Psoas muscle (tissue), 8 donors: ENCODE measurements around the gene OTUD4. TPM values are rescaled to one million over a fixed set of nuclear protein-coding genes. Genes with fewer than 3 reads are reported as not detected.

Source experiments
- ATAC-seq, 4 donors: fragments of 200-7000 bp; cut with Tn5 transposase; one replicate each; pipeline ENCODE4 v1.9.1; 2020; ENCODE audit warnings: moderate library complexity in 3 of 4, mild to moderate bottlenecking in 2 of 4
- DNase-seq, 2 donors: peaks; one replicate each; pipeline ENCODE4 v3.0.0-alpha.2; 2020
- H3K27ac ChIP-seq: fragments of 200-600 bp; one replicate; pipeline ENCODE4 v1.8.0; 2022
- H3K27me3 ChIP-seq, 3 donors: fragments of 200-600 bp in 1 of 3; one replicate each; pipeline versions ENCODE4 v1.6.1 to v1.8.0; 2013 to 2022; ENCODE audit warnings: low read length in 2 of 3, mild to moderate bottlenecking in 2 of 3, moderate library complexity in 1 of 3; ENCODE audit not compliant: insufficient read depth in 3 of 3
- H3K36me3 ChIP-seq, 2 donors: fragments of 200-600 bp in 1 of 2; one replicate each; pipeline versions ENCODE4 v1.6.1 to v1.8.0; 2013 to 2022; ENCODE audit warnings: low read depth in 1 of 2, mild to moderate bottlenecking in 1 of 2, moderate library complexity in 1 of 2; ENCODE audit not compliant: insufficient read depth in 1 of 2
- H3K4me1 ChIP-seq: fragments of 200-600 bp; one replicate; pipeline ENCODE4 v1.8.0; 2022
- H3K4me3 ChIP-seq: fragments of 200-600 bp; one replicate; pipeline ENCODE4 v1.8.0; 2022; ENCODE audit warnings: mild to moderate bottlenecking
- H3K9me3 ChIP-seq: fragments of 200-600 bp; one replicate; pipeline ENCODE4 v1.8.0; 2022
- WGBS, 3 donors: extraction: QIAGEN DNeasy Blood & Tissue Kit; methylation state at CpG; one replicate each; pipeline versions ENCODE4 v1.1.6 to v1.1.7; 2013; 5-methylcytosine and 5-hydroxymethylcytosine counted together
- intact Hi-C, 2 donors: fragments of 100-400 bp; cut with DNase I; formaldehyde crosslinking; loops; one replicate each; pipeline versions ENCODE4 v1.11.0 to v1.14.2; 2022
- polyA plus RNA-seq, 3 donors: library from polyadenylated mRNA; stranded (reverse); fragments of 200-250 nt; gene quantifications; one replicate each; pipeline ENCODE4 v1.2.3, GENCODE V29; 2013
- total RNA-seq, 4 donors: library from RNA; stranded (reverse); fragmentation: NEBNext Ultra II Directional in 2 of 4; extraction: Animal tissue kit (Norgen Biotek cat#: 25700) in 2 of 4; gene quantifications; one replicate each; pipeline versions ENCODE4 v1.2.1 to v1.2.4, GENCODE V29; 2021 to 2023
- TF ChIP-seq, protein P1 (sequence below): fragments of 200-600 bp; IDR thresholded peaks from one replicate; pipeline ENCODE4 v1.8.0; 2022; ENCODE audit warnings: antibody characterized with exemption
- donor health status: healthy with polysubstance abuse.
- donor health status: DM: no; HTN: no; CAD: no; lungs with moderate emphysema.
- donor health status: Bipolar disorder and iron deficiency.
- donor health status: healthy.
- donor health status: DM: yes; HTN: yes; CAD: no.
- donor health status: DM: no; HTN: no; CAD: no.
- donor health status: DM: no; HTN: no; CAD: no.
- donor health status: DM: yes; HTN: yes; CAD: no.

OTUD4 gene
- total and polyA plus RNA-seq, 7 donors, result 20.5 to 88.0 (median 53.6) TPM

DNA sequence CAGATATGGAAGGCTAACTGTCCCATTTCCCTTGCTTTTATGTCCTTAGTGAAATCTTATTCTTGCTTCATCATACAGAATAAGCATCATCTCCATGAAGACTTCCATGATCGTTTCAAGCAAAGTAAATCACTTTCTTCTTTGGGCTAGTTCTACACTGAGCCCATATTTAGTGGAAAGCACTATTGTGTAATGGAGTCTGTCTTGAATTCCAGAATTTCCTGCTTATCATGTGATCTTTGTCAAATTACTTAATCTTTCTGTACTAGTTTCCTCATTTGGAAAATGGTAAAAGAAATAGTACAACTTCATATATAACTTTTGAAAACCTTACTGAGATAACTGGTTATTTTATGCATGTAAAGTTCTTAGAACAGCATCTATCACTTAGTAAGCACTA lies 90.0 kb downstream of the OTUD4 start:
- H3K27ac ChIP-seq, result no peak overlapping the region
- no peaks in the 10 kb centered on the region for H3K4me1 ChIP-seq
- 85 to 98% (median 86%) methylated on average over 1 of the region's 1 CpG for WGBS, 3 donors
- DNase-seq (no peak), ATAC-seq (no peak)
- H3K27me3 ChIP-seq, result no peaks in the 10 kb centered on the region
- peaks cover 16 to 84% of the 10 kb centered on the region in 2 donors for H3K36me3 ChIP-seq
- TF ChIP-seq, protein P1, sequence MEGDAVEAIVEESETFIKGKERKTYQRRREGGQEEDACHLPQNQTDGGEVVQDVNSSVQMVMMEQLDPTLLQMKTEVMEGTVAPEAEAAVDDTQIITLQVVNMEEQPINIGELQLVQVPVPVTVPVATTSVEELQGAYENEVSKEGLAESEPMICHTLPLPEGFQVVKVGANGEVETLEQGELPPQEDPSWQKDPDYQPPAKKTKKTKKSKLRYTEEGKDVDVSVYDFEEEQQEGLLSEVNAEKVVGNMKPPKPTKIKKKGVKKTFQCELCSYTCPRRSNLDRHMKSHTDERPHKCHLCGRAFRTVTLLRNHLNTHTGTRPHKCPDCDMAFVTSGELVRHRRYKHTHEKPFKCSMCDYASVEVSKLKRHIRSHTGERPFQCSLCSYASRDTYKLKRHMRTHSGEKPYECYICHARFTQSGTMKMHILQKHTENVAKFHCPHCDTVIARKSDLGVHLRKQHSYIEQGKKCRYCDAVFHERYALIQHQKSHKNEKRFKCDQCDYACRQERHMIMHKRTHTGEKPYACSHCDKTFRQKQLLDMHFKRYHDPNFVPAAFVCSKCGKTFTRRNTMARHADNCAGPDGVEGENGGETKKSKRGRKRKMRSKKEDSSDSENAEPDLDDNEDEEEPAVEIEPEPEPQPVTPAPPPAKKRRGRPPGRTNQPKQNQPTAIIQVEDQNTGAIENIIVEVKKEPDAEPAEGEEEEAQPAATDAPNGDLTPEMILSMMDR, result no peak
- no peak overlapping the region for H3K4me3 ChIP-seq
- H3K9me3 ChIP-seq, result peaks cover 14% of the 10 kb centered on the region
- intact Hi-C loops, result no loop called here

DNA sequence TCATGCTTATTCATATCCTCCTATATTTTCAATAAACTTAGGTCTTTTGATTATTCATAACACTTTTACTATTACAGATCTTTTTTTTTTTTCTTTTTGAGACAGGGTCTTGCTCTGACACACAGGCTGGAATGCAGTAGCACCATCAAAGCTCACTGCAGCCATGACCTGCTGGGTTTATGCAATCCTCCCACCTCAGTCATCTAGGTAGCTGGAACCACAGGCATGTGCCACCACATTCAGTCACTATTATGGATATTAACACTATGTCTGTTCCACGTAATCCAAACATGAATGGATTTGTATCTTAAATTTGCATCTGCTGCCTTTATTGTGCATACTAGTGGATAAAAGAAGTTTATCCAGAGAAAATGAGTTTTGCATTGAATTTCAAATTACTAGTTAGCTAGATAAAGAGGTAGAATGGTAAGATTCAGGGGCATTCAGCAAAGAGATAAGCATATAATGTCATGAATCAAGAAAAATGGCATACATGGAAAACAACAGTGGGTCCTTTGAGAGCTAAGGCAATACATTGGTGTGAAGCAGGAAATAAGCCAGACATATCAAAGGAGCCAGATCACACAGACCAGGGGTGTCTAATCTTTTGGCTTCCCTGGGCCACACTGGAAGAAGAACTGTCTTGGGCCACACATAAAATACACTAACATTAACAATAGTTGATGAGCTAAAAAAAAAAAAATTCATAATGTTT lies 96.3 kb downstream of the OTUD4 start:
- 95 to 98% (median 97%) methylated on average over 1 of the region's 1 CpG for WGBS, 3 donors
- Histone ChIP-seq H3K27me3 (no peaks in the 10 kb centered on the region), H3K36me3 (peaks cover 0 to 36% of the 10 kb centered on the region in 2 donors), H3K4me3 (no peak overlapping the region), H3K27ac (no peak overlapping the region), H3K4me1 (no peaks in the 10 kb centered on the region), H3K9me3 (no peaks in the 10 kb centered on the region)
- intact Hi-C loops, result no loop called here
- DNase-seq (no peak), ATAC-seq (no peak)
- TF ChIP-seq, protein P1, result no peak

Other genes with a start within 250 kb of the OTUD4 start
- 10 to 100 TPM; 16.5 to 18.0 (median 17.5) TPM for gene ANAPC10, start 82.4 kb downstream of the OTUD4 start, total RNA-seq
- gene ANAPC10, start 82.4 kb downstream of the OTUD4 start, polyA plus RNA-seq, result 10 to 100 TPM; 19.0 to 26.8 (median 26.7) TPM
- gene ABCE1, start 82.3 kb downstream of the OTUD4 start, total RNA-seq, result 10 to 100 TPM; 52.8 to 75.0 (median 63.6) TPM
- 10 to 100 TPM; 25.9 to 59.8 (median 34.8) TPM for gene ABCE1, start 82.3 kb downstream of the OTUD4 start, polyA plus RNA-seq